Activated T-helper 1 cell treated with anti-CD3 and anti-CD28 coated beads, Interleukin-2, amount 50 U/mL, for 16 hours (primary cell): ENCODE data around the gene ZBTB16.

Source experiments
- DNase-seq, 2 donors: peaks; one replicate each; pipeline ENCODE4 v3.0.0-alpha.2; 2020; ENCODE audit warnings: low read depth in 1 of 2, low spot score in 1 of 2

ZBTB16 gene

GRCh38 chr11:114200351-114201133, 141.0 kb downstream of the ZBTB16 start:
- DNase-seq = no peak

GRCh38 chr11:114201219-114201618, 141.7 kb downstream of the ZBTB16 start:
- DNase-seq = no peak

- no peak for DNase-seq
These were observed 142.6 kb downstream of the ZBTB16 start for GRCh38 chr11:114202011-114202609.

GRCh38 chr11:114207096-114207495, 147.6 kb downstream of the ZBTB16 start:
- DNase-seq = no peak

- no peak for DNase-seq
These were observed 148.9 kb downstream of the ZBTB16 start for GRCh38 chr11:114208377-114208776.

DNA sequence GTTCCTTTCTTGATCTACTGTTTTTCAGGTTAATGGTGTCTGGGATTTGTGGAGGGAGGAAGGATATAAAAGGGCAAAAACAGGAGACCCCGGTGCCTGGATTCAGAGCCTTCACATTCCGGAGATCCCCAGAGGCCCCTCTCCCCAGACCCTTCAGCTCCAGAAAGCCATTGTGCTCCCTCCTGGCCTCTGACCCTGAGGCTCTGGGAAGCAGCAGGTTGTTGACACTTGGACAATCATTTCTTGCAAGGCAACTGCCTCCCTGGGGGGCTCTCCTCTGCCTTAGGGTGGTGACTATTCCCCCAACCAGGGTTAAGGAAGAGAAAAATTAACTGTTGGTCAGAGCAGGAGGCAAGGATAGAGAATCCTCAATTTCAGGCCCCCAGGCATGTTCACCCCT, 149.8 kb downstream of the ZBTB16 start:
- DNase-seq = no peak

DNA sequence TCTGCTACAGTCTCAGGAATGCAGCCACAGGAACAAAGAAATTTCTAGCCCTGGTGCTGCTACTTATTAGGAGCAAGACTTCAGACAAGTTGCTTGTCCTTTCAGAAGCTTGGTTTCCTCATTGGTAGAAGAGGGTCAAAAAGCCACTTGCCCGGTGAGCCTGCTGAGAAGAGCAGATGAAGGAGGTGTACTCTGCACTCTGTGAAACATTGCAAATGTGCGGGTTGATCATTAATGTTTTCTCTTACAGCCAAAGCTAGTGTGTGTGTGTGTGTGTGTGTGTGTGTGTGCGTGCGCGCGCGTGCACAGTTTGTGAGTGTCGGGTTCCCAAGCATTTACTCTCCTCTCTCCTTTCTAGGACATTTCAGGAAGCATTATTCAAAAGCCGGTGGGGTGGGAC, 150.4 kb downstream of the ZBTB16 start:
- DNase-seq = no peak

- no peak for DNase-seq
These were observed 152.1 kb downstream of the ZBTB16 start for GRCh38 chr11:114211444-114212121.

GRCh38 chr11:114213622-114214021, 154.1 kb downstream of the ZBTB16 start:
- no peak for DNase-seq

GRCh38 chr11:114215428-114215827, 155.9 kb downstream of the ZBTB16 start:
- no peak for DNase-seq

GRCh38 chr11:114215871-114216795, 156.6 kb downstream of the ZBTB16 start:
- DNase-seq = no peak

- DNase-seq = no peak
These were observed 157.3 kb downstream of the ZBTB16 start for GRCh38 chr11:114216796-114217180.

- no peak for DNase-seq
These were observed 159.0 kb downstream of the ZBTB16 start for GRCh38 chr11:114218508-114218907.

GRCh38 chr11:114219559-114220349, 160.2 kb downstream of the ZBTB16 start:
- no peak for DNase-seq

- no peak for DNase-seq
These were observed 161.5 kb downstream of the ZBTB16 start for GRCh38 chr11:114221037-114221436.

DNA sequence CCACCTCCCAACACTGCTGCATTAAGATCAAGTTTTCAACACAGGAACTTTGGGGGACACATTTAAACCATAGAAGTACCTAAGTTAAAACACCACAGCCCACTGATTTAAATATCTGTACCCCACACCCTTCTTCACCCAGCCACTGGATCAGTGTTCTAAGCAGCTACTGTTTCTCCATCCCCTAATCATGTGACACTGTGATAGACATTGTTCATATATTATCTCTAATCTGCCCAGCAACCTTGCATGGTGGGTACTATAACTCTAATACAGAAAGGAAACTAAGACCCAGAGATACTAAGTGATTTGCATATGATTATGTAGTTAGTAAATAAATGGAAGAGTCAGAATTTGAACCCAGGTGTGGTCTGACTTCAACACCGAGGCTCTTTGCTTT, 166.2 kb downstream of the ZBTB16 start:
- no peak for DNase-seq

GRCh38 chr11:114226356-114226755, 166.8 kb downstream of the ZBTB16 start:
- no peak for DNase-seq

GRCh38 chr11:114228435-114229411, 169.2 kb downstream of the ZBTB16 start:
- DNase-seq = no peak

- DNase-seq = no peak
These were observed 170.7 kb downstream of the ZBTB16 start for GRCh38 chr11:114230031-114230704.
